ENCODE results near the gene WWOX.

- no peak for TF ChIP-seq CTCF (IDR thresholded peaks at IDR 0.05)
- TF ChIP-seq POLR2AphosphoS5 (IDR thresholded peaks at IDR 0.05) = no peak
- no peak for TF ChIP-seq POLR2A (IDR thresholded peaks at IDR 0.05)
- TF ChIP-seq EP300 (IDR thresholded peaks at IDR 0.05) = no peak
These were observed 868.5 kb downstream of the WWOX start for GRCh38 chr16:78967948-78968347.
